ENCODE data around the gene CLEC17A. TPM values are rescaled to one million over a fixed set of nuclear protein-coding genes. Genes with fewer than 3 reads are reported as not detected.

Gene CLEC17A
- total RNA-seq, result not detected in 2 replicates

GRCh38 chr19:14582894-14583340 is at the start of gene CLEC17A:
Gene CLEC17A, plus strand, starts transcription at chr19:14583084. Its CDS starts 77 bp downstream, at chr19:14583161.

GRCh38 chr19:14571695-14572490 is 11.0 kb upstream of the CLEC17A start, which contains the start of gene NDUFB7:
Gene NDUFB7, minus strand, starts transcription at chr19:14572066. Its CDS starts 66 bp downstream, at chr19:14572000.

Small RNAs within 50 kb of the gene (small RNA-seq; reads per million reads assigned to genes)
- gene AC022149.2 (not detected), gene RN7SL842P (not detected)

Other genes with a start within 250 kb of the CLEC17A start
- gene ADGRE5, start 201.6 kb upstream of the CLEC17A start, total RNA-seq, result 31.8 and 34.6 TPM in 2 replicates
- gene DDX39A, start 163.7 kb upstream of the CLEC17A start, total RNA-seq, result 52.9 and 56.0 TPM in 2 replicates
- gene PKN1, start 149.8 kb upstream of the CLEC17A start, total RNA-seq, result 120 and 122 TPM in 2 replicates
- 0.32 and 1.1 TPM in 2 replicates for gene PTGER1, start 107.7 kb upstream of the CLEC17A start, total RNA-seq
- gene GIPC1, start 87.0 kb upstream of the CLEC17A start, total RNA-seq, result 125 and 129 TPM in 2 replicates
- 72.7 and 76.3 TPM in 2 replicates for gene DNAJB1, start 64.7 kb upstream of the CLEC17A start, total RNA-seq
- 38.0 and 54.5 TPM in 2 replicates for gene TECR, start 53.5 kb upstream of the CLEC17A start, total RNA-seq
- 164 and 202 TPM in 2 replicates for gene NDUFB7, start 11.0 kb upstream of the CLEC17A start, total RNA-seq
- not detected in 2 replicates for gene ADGRE3, start 91.8 kb downstream of the CLEC17A start, total RNA-seq
- gene ZNF333, start 107.0 kb downstream of the CLEC17A start, total RNA-seq, result 30.4 and 39.1 TPM in 2 replicates
- gene ADGRE2, start 195.5 kb downstream of the CLEC17A start, total RNA-seq, result 0.16 TPM in 1 of 2 replicates, not detected in the other